Hepatocyte (in vitro differentiated cells): ENCODE measurements around the gene CYB5R3.

Source experiments
- EZH2 ChIP-seq: fragments of 200-600 bp; sonication (generic); IDR thresholded peaks from 2 replicates; pipeline ENCODE4 v1.6.1; 2016; ENCODE audit warnings: antibody characterized with exemption, mild to moderate bottlenecking, borderline replicate concordance
- EZH2phosphoT487 ChIP-seq: fragments of 200-600 bp; sonication (generic); IDR thresholded peaks from one replicate; pipeline ENCODE4 v1.6.1; 2018; ENCODE audit warnings: antibody characterized with exemption, mild to moderate bottlenecking, low read depth, moderate library complexity; ENCODE audit not compliant: unreplicated experiment, severe bottlenecking
- TF ChIP-seq, protein P1 (sequence below): fragments of 200-600 bp; sonication (generic); IDR thresholded peaks from 2 replicates; pipeline ENCODE4 v1.5.1; 2016; ENCODE audit warnings: antibody characterized with exemption, mild to moderate bottlenecking; ENCODE audit not compliant: poor library complexity

DNA sequence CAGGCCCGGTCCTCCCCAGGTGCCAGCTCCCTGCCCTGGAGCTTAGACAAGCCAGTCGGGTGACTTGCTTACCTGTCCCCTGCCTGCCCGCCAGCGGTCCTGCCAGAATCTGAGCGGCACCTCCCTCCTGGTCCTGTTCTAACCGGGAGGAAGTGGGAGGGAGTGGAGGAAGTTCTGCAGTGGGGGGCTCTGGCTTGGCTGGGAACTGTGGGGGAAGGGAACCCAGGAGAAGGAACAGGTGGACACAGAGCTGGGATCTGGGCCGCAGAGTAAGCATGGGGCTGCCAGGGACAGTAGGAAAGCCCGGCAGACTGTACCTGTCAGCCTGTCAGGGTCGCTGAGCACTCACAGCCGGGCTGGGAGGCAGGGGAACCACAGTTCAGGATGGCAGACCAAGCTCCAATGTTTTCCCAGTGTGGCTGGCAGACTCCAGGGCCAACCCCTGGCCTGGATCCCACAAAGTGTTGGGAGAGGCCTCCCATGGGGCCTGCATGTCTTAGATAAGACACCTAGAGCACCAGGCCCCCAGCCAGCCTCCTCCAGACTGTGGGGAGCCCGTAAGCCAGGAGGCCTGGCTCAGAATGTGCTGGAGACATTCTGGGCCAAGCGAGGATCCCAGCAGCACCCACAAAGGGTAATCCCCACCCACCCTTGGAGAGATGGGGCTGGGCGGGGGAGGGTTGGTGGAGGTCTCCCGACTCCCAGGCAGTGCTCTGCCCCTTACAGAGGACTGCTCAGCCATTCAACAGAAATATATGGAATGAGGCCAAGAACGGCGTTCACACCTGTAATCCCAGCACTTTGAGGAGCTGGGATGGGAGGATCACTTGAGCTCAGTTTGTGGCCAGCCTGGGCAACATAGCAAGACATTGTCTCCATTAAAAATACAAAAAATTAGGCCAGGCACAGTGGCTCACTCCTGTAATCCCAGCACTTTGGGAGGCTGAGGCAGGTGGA is 2.3 kb downstream of the CYB5R3 start:
- TF ChIP-seq, protein P1, sequence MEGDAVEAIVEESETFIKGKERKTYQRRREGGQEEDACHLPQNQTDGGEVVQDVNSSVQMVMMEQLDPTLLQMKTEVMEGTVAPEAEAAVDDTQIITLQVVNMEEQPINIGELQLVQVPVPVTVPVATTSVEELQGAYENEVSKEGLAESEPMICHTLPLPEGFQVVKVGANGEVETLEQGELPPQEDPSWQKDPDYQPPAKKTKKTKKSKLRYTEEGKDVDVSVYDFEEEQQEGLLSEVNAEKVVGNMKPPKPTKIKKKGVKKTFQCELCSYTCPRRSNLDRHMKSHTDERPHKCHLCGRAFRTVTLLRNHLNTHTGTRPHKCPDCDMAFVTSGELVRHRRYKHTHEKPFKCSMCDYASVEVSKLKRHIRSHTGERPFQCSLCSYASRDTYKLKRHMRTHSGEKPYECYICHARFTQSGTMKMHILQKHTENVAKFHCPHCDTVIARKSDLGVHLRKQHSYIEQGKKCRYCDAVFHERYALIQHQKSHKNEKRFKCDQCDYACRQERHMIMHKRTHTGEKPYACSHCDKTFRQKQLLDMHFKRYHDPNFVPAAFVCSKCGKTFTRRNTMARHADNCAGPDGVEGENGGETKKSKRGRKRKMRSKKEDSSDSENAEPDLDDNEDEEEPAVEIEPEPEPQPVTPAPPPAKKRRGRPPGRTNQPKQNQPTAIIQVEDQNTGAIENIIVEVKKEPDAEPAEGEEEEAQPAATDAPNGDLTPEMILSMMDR = no peak
- no peak for TF ChIP-seq EZH2
- no peak for TF ChIP-seq EZH2phosphoT487
